Coronary artery (tissue), 2 donors: ENCODE results near the gene UBL4A.

ENCODE experiments used
- DNase-seq: peaks from one replicate; pipeline ENCODE4 v3.0.0-alpha.2; 2017; ENCODE audit warnings: low spot score
- H3K27ac ChIP-seq, 2 donors: fragments of 200-600 bp; sonication (generic); one replicate each; pipeline ENCODE4 v1.5.1; 2016 to 2019
- H3K4me3 ChIP-seq: fragments of 200-600 bp; sonication (generic); 2 replicates; pipeline ENCODE4 v1.5.1; 2016; ENCODE audit warnings: mild to moderate bottlenecking, moderate library complexity
- TF ChIP-seq, protein P1 (sequence below): fragments of 200-600 bp; sonication (generic); IDR thresholded peaks from one replicate; pipeline ENCODE4 v1.5.1; 2019; ENCODE audit warnings: antibody characterized with exemption

UBL4A gene

DNA sequence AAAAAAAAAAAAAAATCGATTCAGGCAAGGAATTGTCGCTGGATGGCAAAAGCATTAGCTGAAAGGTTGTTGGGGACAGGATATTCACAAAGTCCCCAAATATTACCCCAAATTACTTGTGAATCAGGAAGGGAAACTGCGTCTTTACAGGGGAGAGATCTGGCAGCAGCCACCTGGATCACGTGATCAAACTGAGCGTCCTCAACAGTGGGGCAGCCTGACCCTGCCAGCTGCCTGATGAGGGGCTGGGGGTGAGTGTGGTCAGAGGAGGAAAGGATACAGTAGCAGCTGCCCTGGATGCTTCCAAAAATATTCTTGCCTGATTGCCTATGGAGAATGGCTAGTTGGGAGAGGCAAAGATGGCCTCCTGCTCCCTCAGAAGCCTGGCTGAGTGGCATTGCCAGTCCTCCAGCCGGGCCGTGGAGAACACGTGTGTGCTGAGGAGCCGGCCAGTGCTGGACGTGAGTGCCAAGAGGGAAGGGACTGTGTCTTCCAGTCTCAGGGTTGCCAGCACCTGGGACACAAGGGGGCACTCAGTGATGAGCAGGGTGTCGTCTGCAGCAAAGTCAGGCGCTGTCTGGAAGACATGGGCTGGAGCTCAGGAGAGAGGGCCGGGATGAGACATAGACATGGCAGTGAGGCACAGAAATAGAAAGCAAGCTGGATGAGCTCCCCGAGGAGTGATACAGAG is 4.4 kb downstream of the UBL4A start:
- H3K27ac ChIP-seq, result no peak overlapping the region
- DNase-seq, result peak; percentile 69

DNA sequence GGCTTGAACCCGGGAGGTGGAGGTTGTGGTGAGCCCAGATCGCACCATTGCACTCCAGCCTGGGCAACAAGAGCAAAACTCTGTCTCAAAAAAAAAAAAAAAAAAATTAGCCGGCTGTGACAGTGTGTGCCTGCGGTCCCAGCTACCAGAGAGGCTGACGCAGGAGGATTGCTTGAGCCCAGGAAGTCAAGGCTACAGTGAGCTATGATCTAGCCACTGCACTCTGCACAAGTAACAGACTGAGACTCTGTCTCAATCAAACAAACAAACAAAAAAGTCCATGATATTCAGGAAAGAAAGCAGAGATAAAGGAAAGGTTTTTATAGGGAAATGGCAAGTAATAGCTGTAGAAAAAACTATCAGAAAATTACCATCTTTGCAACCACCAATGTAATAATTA is 5.2 kb downstream of the UBL4A start:
- TF ChIP-seq, protein P1, sequence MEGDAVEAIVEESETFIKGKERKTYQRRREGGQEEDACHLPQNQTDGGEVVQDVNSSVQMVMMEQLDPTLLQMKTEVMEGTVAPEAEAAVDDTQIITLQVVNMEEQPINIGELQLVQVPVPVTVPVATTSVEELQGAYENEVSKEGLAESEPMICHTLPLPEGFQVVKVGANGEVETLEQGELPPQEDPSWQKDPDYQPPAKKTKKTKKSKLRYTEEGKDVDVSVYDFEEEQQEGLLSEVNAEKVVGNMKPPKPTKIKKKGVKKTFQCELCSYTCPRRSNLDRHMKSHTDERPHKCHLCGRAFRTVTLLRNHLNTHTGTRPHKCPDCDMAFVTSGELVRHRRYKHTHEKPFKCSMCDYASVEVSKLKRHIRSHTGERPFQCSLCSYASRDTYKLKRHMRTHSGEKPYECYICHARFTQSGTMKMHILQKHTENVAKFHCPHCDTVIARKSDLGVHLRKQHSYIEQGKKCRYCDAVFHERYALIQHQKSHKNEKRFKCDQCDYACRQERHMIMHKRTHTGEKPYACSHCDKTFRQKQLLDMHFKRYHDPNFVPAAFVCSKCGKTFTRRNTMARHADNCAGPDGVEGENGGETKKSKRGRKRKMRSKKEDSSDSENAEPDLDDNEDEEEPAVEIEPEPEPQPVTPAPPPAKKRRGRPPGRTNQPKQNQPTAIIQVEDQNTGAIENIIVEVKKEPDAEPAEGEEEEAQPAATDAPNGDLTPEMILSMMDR, result no peak
- H3K4me3 ChIP-seq, result no peak overlapping the region
- no peak for DNase-seq
- H3K27ac ChIP-seq, result no peak overlapping the region

More for the DNA sequence above, 4.4 kb downstream of the UBL4A start:
- TF ChIP-seq, protein P1, result no peak
- no peak overlapping the region for H3K4me3 ChIP-seq

DNA sequence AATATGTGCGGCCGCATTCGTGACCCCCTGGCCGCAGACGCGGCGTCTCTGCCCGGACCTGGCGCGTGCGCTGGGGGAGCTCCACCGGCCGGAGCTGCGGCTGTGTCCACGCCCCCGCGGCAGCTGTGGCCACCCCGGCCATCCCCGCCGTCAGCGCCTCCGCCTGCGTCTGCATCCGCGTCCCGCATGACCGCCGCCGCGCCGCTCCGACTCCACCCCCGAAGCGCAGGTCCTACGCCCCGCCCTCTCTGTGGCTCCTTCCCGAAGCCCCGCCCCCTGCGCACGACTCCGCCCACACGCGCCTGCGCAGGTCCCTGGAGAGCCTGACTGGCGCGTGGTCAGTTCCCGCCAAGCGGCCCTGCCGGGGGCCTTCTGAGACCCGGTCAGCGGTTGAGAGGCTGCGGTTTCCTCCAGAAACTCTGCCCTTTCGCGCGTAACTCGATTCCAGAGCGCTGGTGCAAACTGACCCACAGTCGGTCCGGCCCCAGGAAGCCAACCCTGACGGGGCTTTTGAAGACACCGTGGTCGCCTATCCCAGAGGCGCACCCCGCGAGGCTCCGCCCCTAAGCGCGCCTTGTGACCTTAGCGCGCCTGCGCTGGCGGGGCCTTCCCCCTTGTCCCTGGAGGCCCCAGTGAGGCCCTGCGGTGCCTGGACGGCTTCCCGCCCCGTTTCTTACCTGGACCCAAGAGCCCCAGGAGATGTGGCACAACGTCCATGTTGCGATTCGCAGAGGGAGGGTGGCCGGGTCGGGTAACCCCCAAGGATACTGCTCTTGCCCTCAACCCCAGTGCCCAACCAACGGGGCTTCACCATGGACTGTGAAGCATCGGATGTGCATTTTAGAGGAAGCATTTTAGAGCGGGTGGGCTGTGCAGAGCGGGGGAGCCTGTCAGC is 7.4 kb downstream of the UBL4A start, which contains the start of gene LAGE3:
Gene LAGE3, minus strand, starts transcription at position 554 of the 895 bp plus-strand sequence. Its CDS starts 366 bp downstream, at position 188.
- TF ChIP-seq, protein P1, result no peak
- Histone ChIP-seq H3K4me3 (peak within 1 kb of the TSS; percentile 75), H3K27ac (peak within 1 kb of the TSS; percentile 60 to 87)
- DNase-seq, result peak; percentile 93

DNA sequence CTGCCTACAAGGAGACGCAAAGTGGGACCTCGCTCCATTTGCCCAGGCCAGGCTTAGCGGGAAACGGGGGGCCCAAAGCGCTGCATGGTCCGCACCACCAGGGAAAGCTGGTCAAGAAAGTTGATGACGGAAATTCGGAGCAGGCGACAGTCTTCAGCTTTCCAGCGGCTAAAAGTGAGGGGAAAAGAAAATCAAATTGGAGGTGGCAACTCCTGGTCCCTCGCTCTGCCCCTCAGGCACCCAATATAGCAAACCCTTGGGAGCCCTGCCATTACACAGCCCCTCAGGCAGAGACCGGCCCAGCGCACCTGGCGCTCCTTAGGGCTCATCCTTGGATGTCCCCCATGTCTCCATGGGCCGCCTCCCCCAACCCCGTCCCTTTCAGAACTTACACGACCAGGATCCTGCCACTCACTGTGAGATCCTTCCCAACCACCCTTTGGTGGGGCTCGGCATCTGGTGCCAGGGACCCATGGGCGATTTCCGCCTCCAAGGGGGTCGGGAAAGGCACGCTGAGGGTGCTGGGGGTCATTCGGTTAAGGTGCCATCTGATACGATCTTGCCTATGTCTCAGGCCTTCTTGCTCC is 8.4 kb downstream of the UBL4A start:
- Histone ChIP-seq H3K4me3 (peak overlapping the region; percentile 75), H3K27ac (peak overlapping the region; percentile 60 to 87)
- DNase-seq, result peak; percentile 69

DNA sequence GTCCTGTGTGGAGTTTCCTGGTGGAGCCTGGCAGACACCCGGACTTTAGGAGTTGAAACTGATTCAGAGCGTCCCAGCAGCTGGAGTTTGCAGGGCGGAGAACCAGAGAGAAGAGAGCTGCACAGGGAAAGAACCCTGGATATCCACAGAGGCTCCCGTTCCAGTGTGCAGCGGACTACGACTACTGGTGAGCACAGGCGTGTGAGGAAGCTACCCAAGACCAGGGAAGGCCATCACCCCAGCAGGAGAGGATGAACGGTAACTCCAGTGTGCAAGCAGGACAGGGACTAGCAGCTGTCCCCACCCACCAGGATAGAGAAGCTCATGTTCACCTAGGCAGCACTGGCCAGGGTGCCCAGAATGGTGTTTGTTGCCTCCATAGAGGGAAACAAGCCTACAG is 9.6 kb downstream of the UBL4A start:
- Histone ChIP-seq H3K27ac (no peak overlapping the region), H3K4me3 (no peak overlapping the region)
- no peak for DNase-seq
- TF ChIP-seq, protein P1, result no peak

More for the DNA sequence above, 8.4 kb downstream of the UBL4A start:
- TF ChIP-seq, protein P1, result no peak

DNA sequence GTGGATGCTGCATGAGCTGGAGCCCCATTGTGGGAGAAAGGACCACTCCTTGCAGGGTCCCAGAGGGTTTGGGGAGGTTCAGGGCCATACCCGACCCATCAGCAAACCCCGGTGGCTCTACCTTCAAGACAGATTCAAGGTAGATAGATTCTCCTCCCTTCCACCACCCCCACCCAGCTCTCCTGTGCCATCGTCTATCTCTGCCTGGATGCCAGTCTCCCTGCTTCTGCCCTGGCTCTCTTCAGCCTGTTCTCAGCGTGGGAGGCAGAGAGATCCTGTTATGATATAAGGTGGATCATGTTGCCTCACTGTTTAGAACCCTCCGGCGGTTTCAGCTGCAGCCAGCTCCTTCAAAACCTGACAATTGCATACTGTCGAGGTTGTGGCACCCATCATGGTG is 12.7 kb downstream of the UBL4A start:
- H3K27ac ChIP-seq, result no peak overlapping the region
- TF ChIP-seq, protein P1, result no peak
- no peak for DNase-seq
- H3K4me3 ChIP-seq, result no peak overlapping the region
